Astrocyte of the spinal cord (primary cell): ENCODE data around the gene TOP1.

Experiments used
- DNase-seq: peaks from one replicate; pipeline ENCODE4 v3.0.0; 2011; ENCODE audit warnings: low read depth, low spot score
- H3K4me3 ChIP-seq: 2 replicates; pipeline ENCODE4 v1.5.1; 2011; ENCODE audit warnings: low read depth, mild to moderate bottlenecking, low read length, moderate library complexity
- in situ Hi-C: cut with HindIII; loops from 2 replicates; pipeline ENCODE4 v1.10.0; 2017; ENCODE audit warnings: low sequenced_read_pairs
- TF ChIP-seq, protein P1 (sequence below): IDR thresholded peaks from 2 replicates; pipeline ENCODE4 v1.5.1; 2012; ENCODE audit warnings: low read depth, mild to moderate bottlenecking, low read length, inconsistent platforms

Gene TOP1

GRCh38 chr20:41028359-41029149 is at the start of gene TOP1:
Gene TOP1 (plus strand): TSS chr20:41028822. CDS start chr20:41029068, 246 bp downstream.
- DNase-seq = peak; percentile 100
- in situ Hi-C loops = no loop called here
- H3K4me3 ChIP-seq = peak within 1 kb of the TSS; percentile 53
- TF ChIP-seq, protein P1, sequence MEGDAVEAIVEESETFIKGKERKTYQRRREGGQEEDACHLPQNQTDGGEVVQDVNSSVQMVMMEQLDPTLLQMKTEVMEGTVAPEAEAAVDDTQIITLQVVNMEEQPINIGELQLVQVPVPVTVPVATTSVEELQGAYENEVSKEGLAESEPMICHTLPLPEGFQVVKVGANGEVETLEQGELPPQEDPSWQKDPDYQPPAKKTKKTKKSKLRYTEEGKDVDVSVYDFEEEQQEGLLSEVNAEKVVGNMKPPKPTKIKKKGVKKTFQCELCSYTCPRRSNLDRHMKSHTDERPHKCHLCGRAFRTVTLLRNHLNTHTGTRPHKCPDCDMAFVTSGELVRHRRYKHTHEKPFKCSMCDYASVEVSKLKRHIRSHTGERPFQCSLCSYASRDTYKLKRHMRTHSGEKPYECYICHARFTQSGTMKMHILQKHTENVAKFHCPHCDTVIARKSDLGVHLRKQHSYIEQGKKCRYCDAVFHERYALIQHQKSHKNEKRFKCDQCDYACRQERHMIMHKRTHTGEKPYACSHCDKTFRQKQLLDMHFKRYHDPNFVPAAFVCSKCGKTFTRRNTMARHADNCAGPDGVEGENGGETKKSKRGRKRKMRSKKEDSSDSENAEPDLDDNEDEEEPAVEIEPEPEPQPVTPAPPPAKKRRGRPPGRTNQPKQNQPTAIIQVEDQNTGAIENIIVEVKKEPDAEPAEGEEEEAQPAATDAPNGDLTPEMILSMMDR = no peak

DNA sequence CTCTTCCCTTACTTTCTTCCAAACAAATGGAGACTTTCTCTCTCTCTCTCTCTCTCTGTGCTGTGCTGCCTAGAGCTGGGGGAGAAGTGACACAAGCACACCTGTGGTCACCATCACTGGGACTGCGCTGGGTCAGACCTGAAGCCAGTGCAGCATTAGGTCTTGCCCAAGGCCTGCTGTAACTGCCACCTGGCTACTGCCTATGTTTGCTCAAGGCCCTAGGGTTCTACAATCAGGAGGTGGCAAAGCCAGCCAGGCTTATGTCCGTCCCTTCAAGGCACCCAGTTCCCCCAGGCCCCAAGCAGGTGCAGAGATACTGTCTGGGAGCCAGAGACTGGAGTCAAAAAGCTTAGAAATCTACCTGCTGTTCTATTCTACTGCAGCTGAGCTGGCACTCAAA is 49.4 kb upstream of the TOP1 start:
- TF ChIP-seq, protein P1 = no peak
- DNase-seq = no peak
- H3K4me3 ChIP-seq = no peak overlapping the region
- in situ Hi-C loops = no loop called here

DNA sequence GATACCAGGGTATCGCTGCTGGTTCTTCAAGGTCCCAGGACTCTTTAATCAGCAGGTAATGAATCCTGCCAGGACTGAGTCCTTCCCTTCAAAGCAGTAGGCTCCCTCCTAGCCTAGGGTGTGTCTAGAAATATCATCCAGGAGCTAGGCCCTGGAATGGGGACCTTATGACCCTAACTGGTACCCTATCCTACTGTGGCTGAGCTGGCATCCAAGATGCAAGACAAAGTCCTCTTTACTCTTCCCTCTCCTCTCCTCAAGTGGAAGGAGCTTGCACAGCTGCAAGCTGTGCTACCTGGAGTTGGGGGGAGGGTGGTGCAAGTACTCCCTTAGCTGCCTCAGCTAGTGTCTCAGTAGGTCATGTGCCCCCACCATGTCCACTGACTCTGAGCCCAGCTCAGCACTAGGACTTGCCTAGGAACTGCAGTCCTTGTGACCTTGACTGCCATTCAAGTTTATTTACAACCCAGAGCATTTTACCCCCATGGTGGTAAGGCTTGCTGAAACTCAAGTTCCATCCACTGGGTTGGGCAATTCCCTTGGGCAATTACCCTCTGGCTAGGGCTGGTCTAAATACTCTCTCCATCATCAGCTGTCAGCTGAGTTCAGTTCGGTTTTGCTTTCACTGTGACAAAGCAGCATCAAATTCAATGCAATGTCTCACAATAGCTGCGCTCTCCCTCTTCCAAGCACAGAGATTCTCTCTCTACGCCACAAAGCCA is 48.4 kb upstream of the TOP1 start:
- in situ Hi-C loops = no loop called here
- H3K4me3 ChIP-seq = no peak overlapping the region
- TF ChIP-seq, protein P1 = no peak
- no peak for DNase-seq

DNA sequence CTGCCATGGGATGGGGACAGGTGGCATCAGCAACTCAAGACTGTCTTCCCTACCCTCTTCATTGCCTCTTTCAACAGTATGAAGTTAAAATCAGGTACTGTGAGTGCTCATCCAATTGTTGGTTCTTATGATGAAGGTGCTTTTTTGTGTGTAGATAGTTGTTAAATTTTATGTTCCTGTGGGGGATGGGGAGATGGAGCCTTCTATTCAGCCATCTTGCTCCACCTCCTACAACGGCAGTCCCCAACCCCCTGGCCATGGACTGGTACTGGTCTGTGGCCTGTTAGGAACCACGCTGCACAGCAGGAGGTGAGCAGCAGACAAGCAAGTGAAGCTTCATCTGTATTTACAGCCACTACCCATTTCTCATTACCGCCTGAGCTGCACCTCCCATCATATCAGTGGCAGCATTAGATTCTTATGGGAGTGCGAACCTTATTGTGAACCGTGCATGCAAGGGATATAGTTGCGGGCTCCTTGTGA is 47.8 kb upstream of the TOP1 start:
- in situ Hi-C loops = no loop called here

DNA sequence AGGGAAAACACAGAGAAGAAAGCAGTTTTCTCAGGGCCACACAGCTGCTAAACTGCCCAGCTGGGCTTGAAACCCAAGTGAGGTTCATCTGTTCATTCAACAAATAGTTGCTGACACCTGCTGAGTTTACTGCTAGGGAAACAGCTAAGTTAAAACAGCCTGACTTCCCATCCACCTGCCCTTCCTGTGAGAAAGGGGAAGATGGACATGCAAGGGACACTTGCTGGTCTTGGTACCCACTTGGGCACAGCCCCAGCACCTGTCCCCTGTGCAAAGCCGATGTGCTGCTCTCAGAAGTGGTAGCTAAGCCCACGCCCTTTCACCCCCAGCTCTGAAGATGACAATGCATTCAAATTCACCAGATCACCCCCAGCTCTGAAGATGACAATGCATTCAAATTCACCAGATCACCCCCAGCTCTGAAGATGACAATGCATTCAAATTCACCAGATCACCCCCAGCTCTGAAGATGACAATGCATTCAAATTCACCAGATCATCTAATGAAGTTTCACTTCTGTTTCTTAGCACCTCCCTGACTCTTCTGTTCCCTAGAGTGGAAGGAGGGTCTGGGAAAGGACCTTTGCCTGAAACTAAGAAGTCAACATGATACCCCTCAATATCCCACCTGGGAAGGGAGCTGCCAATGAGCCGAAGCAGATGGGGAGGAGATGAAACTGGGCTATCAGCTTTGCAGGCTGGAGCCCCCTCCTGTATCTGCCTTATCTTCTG is 46.0 kb upstream of the TOP1 start:
- no peak for DNase-seq
- in situ Hi-C loops = no loop called here
- TF ChIP-seq, protein P1 = no peak
- H3K4me3 ChIP-seq = no peak overlapping the region

More for the DNA sequence above, 47.8 kb upstream of the TOP1 start:
- DNase-seq = no peak
- TF ChIP-seq, protein P1 = no peak
- H3K4me3 ChIP-seq = no peak overlapping the region

GRCh38 chr20:40983898-40984297 is 44.7 kb upstream of the TOP1 start:
- no peak for DNase-seq
- TF ChIP-seq, protein P1 = no peak
- H3K4me3 ChIP-seq = no peak overlapping the region
- in situ Hi-C loops = no loop called here
